OCI-LY7 (cell line): ENCODE results near the gene XAF1.

Source experiments
- EZH2phosphoT487 ChIP-seq: fragments of 200-600 bp; sonication (generic); IDR thresholded peaks from 2 replicates; pipeline ENCODE4 v1.6.1; 2018; ENCODE audit warnings: low read depth, borderline replicate concordance, mild to moderate bottlenecking, mixed run types, antibody characterized with exemption, low read length, moderate library complexity, mixed read lengths
- TF ChIP-seq, protein P1 (sequence below): fragments of 200-600 bp; sonication (generic); conservative IDR thresholded peaks from 2 replicates; pipeline ENCODE4 v1.5.1; 2014; ENCODE audit warnings: mild to moderate bottlenecking, antibody characterized with exemption, low read length, moderate library complexity, mixed read lengths

DNA sequence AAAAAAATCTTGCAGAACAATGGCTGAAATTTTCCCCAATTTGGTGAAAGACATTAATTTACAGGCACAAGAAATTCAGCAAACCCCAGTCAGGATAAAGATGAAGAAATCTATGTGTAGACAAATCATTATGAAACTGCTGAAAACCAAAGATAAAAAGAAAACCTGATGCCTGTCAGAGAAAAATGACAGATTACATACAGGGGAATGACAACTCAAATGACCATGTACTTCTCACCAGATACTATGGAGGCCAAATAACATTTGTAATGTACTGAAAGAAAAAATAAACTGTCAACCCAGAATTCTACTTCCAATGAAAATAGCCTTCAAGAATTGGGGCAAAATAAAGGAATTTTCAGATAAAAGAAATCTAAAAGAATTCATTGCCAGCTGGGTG, 7.2 kb upstream of the XAF1 start:
- TF ChIP-seq, protein P1, sequence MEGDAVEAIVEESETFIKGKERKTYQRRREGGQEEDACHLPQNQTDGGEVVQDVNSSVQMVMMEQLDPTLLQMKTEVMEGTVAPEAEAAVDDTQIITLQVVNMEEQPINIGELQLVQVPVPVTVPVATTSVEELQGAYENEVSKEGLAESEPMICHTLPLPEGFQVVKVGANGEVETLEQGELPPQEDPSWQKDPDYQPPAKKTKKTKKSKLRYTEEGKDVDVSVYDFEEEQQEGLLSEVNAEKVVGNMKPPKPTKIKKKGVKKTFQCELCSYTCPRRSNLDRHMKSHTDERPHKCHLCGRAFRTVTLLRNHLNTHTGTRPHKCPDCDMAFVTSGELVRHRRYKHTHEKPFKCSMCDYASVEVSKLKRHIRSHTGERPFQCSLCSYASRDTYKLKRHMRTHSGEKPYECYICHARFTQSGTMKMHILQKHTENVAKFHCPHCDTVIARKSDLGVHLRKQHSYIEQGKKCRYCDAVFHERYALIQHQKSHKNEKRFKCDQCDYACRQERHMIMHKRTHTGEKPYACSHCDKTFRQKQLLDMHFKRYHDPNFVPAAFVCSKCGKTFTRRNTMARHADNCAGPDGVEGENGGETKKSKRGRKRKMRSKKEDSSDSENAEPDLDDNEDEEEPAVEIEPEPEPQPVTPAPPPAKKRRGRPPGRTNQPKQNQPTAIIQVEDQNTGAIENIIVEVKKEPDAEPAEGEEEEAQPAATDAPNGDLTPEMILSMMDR = no peak
- TF ChIP-seq EZH2phosphoT487 = no peak
